GM10248 (cell line): ENCODE measurements around the gene TMEM108.

Experiments
- CTCF ChIA-PET: fragments of 300-600 bp; sonication (Branson Sonifier 250); formaldehyde crosslinking; extraction: SDS; loops from one replicate; lab custom pipeline; 2021; ENCODE audit warnings: antibody characterized with exemption; lab: Yijun Ruan, JAX
- POLR2A ChIA-PET: fragments of 350-650 bp; sonication (Branson Sonifier 250); formaldehyde crosslinking; extraction: SDS; loops from one replicate; lab custom pipeline; 2020; ENCODE audit warnings: antibody characterized with exemption; lab: Yijun Ruan, JAX
- DNase-seq: peaks from one replicate; pipeline ENCODE4 v3.0.0; 2012; ENCODE audit errors: extremely low spot score
- CTCF ChIP-seq: IDR thresholded peaks from 2 replicates; pipeline ENCODE4 v1.5.1; 2012; ENCODE audit warnings: mild to moderate bottlenecking, low read depth; ENCODE audit errors: extremely low read depth, missing control alignments, control extremely low read depth

The TMEM108 gene

DNA sequence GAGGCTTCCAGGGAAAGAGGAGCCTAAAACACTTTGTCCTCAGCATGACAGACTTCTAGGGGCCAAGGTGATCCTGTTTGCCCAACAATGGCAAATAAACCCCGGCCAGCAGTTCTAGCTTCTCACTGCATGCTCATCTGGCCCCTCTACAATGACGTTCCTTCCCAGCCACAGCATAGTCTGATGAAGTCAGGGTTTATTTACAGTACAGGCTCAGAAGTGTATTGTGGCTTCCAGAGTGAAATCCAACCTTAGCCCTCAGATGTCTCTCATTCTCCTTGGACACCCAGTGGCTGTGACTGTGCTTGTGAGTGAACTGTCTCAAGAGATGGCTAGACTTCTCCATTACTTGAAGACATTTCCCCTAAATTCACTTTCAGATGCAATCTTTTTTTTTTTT lies 402.5 kb downstream of the TMEM108 start:
- no peak for TF ChIP-seq CTCF
- POLR2A ChIA-PET: interaction anchor here (0.7 kb wide), 1 partner anchor 15 kb away, joined by 8 read pairs; no protein-coding TSS in a partner anchor
- no peak for DNase-seq
- CTCF ChIA-PET: interaction anchor here (0.9 to 1.4 kb wide), 2 partner anchors 49 to 221 kb away, joined by 3 read pairs; partner anchors contain the start of gene TOPBP1

- no peak for TF ChIP-seq CTCF
- POLR2A ChIA-PET: no interaction called here
- no peak for DNase-seq
- CTCF ChIA-PET: interaction anchor here (0.9 to 19.5 kb wide), 6 partner anchors 28 to 716 kb away, joined by 3 to 240 read pairs (median 3); partner anchors contain the start of gene TOPBP1
Measured at GRCh38 chr3:133441867-133442270, 403.7 kb downstream of the TMEM108 start.

DNA sequence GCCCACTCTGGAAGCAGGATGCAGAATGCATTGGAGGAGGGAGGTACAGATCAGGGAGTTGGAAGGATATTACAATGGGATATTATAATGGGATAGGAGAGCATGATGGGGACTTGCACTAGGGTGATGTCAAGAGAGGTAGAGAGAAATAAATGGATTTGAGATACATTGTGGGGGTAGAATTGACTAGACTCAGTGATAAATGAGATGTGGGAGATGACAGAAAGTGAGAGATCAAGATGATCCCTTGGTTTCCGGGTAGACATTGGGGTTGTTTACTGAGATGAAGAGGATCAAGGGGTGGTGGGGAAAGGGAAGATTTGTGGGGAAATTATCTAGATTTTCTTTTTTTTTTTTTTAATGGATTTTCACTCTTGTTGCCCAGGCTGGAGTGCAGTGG lies 404.3 kb downstream of the TMEM108 start:
- CTCF ChIA-PET: interaction anchor here (1.0 to 19.5 kb wide), 3 partner anchors 27 to 717 kb away, joined by 3 to 240 read pairs (median 4); no protein-coding TSS in a partner anchor
- DNase-seq: no peak
- no peak for TF ChIP-seq CTCF
- POLR2A ChIA-PET: no interaction called here

DNA sequence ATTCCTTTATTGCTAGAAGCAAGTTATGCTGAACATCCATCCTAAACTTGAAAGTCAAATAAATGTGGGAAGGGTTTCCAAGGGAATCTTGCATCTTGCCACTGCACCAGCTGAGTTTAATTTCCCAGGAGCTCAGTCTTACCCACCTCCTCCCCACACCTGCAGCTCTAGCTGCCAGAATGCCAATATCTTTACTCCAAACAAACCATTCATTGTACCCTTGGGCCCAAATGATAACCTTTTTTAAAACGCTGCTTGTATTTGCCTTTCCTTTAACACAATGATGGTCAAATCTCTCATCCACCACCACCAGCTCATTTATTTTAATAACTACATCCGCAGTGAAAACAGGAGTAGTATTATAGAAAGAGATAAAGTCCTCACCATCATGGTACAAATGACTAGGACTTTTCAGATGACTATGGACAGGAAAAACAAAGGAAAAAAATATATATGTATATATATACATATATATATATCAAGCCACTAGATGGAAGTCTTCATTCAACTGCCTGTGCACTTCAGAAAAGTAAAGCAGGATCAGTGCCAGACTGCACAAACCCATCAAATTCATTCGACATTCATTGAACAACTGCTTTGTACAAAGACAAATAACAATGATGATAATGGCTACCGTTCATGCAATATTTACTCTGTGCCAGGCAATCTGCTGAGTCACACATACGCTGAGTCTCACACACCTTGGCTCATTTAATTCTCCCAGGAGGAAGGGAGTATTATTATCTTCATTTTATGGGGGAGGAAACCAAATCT lies 405.6 kb downstream of the TMEM108 start:
- TF ChIP-seq CTCF: no peak
- no peak for DNase-seq
- ChIA-PET POLR2A (no interaction called here), CTCF (interaction anchor here (0.9 to 19.5 kb wide), 4 partner anchors 20 to 131 kb away, joined by 3 to 240 read pairs (median 4); no protein-coding TSS in a partner anchor)

- DNase-seq: no peak
- ChIA-PET POLR2A (no interaction called here), CTCF (interaction anchor here (1.0 to 19.5 kb wide), 2 partner anchors 25 to 45 kb away, joined by 4 to 240 read pairs; no protein-coding TSS in a partner anchor)
- TF ChIP-seq CTCF: no peak
Measured at GRCh38 chr3:133444423-133444774, 406.2 kb downstream of the TMEM108 start.

DNA sequence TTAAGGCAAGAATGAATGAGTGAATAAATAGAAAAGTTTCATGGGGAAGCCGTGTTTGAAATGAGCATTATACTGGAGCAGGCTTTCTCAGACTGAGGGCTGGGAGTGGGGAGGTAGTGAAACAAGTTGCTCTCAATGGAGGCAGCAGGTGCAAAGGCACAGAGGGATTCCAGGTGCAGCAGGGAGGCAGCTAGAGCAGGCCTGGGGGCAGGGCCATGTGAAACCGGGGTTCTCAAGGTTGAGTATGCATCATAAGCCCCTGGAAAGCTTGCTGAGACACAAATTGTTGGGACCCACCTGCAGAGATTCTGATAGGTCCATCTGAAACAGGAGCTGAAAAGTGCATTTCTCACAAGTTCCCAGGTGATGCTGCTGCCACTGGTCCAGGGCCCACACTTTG lies 406.9 kb downstream of the TMEM108 start:
- CTCF ChIA-PET: interaction anchor here (1.2 to 19.5 kb wide), 2 partner anchors 21 to 24 kb away, joined by 4 to 240 read pairs; no protein-coding TSS in a partner anchor

More for the DNA sequence above, 406.9 kb downstream of the TMEM108 start:
- DNase-seq: no peak
- no peak for TF ChIP-seq CTCF
- POLR2A ChIA-PET: no interaction called here
